Measurements from ENCODE around the gene OR8G5. TPM values are rescaled to one million over a fixed set of nuclear protein-coding genes. Genes with fewer than 3 reads are reported as not detected.

The OR8G5 gene
- total RNA-seq, 1 experiment from 2014 or later: not detected

- no peak for TF ChIP-seq ZNF317 (CRISPR knock-in tag; IDR thresholded peaks at IDR 0.05; ENCODE audit: borderline replicate concordance, low read depth)
- TF ChIP-seq PREB (CRISPR knock-in tag; IDR thresholded peaks at IDR 0.05; ENCODE audit: borderline replicate concordance): no peak
- TF ChIP-seq FOXK1 (CRISPR knock-in tag; IDR thresholded peaks at IDR 0.05): no peak
Measured at GRCh38 chr11:124277804-124278203, 21.6 kb downstream of the OR8G5 start (continued).

- CTCF ChIA-PET: interaction anchor here (0.9 to 1.7 kb wide), 6 partner anchors 85 to 638 kb away, joined by 3 to 12 read pairs (median 4); no protein-coding TSS in a partner anchor
- TF ChIP-seq CDX4 (CRISPR knock-in tag; IDR thresholded peaks at IDR 0.05; ENCODE audit: borderline replicate concordance) (no peak), ZNF532 (CRISPR knock-in tag; IDR thresholded peaks at IDR 0.05; ENCODE audit: borderline replicate concordance) (no peak), AR (CRISPR knock-in tag; IDR thresholded peaks at IDR 0.05) (no peak), ZNF671 (CRISPR knock-in tag; IDR thresholded peaks at IDR 0.05) (no peak), OVOL2 (CRISPR knock-in tag; IDR thresholded peaks at IDR 0.05; ENCODE audit: borderline replicate concordance) (no peak), CREB1 (CRISPR knock-in tag; IDR thresholded peaks at IDR 0.05) (no peak), IRF1 (CRISPR knock-in tag; IDR thresholded peaks at IDR 0.05) (no peak), NR2C2 (CRISPR knock-in tag; IDR thresholded peaks at IDR 0.05) (no peak), MXD4 (CRISPR knock-in tag; IDR thresholded peaks at IDR 0.05; ENCODE audit: borderline replicate concordance) (no peak), ZMAT4 (CRISPR knock-in tag; IDR thresholded peaks at IDR 0.05) (no peak), RELA (CRISPR knock-in tag; IDR thresholded peaks at IDR 0.05; ENCODE audit: borderline replicate concordance) (no peak)
- TF ChIP-seq, protein P1, sequence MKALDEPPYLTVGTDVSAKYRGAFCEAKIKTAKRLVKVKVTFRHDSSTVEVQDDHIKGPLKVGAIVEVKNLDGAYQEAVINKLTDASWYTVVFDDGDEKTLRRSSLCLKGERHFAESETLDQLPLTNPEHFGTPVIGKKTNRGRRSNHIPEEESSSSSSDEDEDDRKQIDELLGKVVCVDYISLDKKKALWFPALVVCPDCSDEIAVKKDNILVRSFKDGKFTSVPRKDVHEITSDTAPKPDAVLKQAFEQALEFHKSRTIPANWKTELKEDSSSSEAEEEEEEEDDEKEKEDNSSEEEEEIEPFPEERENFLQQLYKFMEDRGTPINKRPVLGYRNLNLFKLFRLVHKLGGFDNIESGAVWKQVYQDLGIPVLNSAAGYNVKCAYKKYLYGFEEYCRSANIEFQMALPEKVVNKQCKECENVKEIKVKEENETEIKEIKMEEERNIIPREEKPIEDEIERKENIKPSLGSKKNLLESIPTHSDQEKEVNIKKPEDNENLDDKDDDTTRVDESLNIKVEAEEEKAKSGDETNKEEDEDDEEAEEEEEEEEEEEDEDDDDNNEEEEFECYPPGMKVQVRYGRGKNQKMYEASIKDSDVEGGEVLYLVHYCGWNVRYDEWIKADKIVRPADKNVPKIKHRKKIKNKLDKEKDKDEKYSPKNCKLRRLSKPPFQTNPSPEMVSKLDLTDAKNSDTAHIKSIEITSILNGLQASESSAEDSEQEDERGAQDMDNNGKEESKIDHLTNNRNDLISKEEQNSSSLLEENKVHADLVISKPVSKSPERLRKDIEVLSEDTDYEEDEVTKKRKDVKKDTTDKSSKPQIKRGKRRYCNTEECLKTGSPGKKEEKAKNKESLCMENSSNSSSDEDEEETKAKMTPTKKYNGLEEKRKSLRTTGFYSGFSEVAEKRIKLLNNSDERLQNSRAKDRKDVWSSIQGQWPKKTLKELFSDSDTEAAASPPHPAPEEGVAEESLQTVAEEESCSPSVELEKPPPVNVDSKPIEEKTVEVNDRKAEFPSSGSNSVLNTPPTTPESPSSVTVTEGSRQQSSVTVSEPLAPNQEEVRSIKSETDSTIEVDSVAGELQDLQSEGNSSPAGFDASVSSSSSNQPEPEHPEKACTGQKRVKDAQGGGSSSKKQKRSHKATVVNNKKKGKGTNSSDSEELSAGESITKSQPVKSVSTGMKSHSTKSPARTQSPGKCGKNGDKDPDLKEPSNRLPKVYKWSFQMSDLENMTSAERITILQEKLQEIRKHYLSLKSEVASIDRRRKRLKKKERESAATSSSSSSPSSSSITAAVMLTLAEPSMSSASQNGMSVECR (CRISPR knock-in tag; IDR thresholded peaks at IDR 0.05; ENCODE audit: borderline replicate concordance): no peak
- peaks cover 23% of the 10 kb centered on the region for H3K9me3 Mint-ChIP-seq
- no peaks in the 10 kb centered on the region for H3K27me3 Mint-ChIP-seq (ENCODE audit: low read depth)
- no peak overlapping the region for H3K4me3 Mint-ChIP-seq
- DNase-seq (ENCODE audit: low spot score) (no peak), ATAC-seq (no peak)
- POLR2A ChIA-PET: interaction anchor here (0.6 kb wide), 1 partner anchor 682 kb away, joined by 3 read pairs; no protein-coding TSS in a partner anchor
- no peak overlapping the region for H3K27ac Mint-ChIP-seq
- H3K4me1 Mint-ChIP-seq: peaks cover 9% of the 10 kb centered on the region
- peaks cover 10% of the 10 kb centered on the region for H3K36me3 Mint-ChIP-seq
Measured at GRCh38 chr11:124278261-124278660, 22.1 kb downstream of the OR8G5 start.

Measured in WTC11 (cell line).